Prostate gland (tissue), 2 donors: ENCODE measurements around the gene AIP. TPM values are rescaled to one million over a fixed set of nuclear protein-coding genes. Genes with fewer than 3 reads are reported as not detected.

Experiments
- DNase-seq: peaks from one replicate; pipeline ENCODE4 v3.0.0-alpha.2; 2019; ENCODE audit warnings: low spot score
- H3K27ac ChIP-seq, 2 donors: fragments of 200-600 bp; sonication (generic); 2 replicates each; pipeline ENCODE4 v1.5.1; 2017 to 2019
- H3K27me3 ChIP-seq: fragments of 200-600 bp; sonication (generic); replicated peaks from 2 replicates; pipeline ENCODE4 v1.5.1; 2019; ENCODE audit not compliant: insufficient read depth
- H3K36me3 ChIP-seq, 2 donors: fragments of 200-600 bp; sonication (generic); 1 replicate in 1 of 2; 2 replicates in 1 of 2; pipeline versions ENCODE4 v1.5.1 to v1.8.1; 2017 to 2019
- H3K4me1 ChIP-seq: fragments of 200-600 bp; sonication (generic); replicated peaks from 2 replicates; pipeline ENCODE4 v1.5.1; 2019
- H3K4me3 ChIP-seq, 2 donors: fragments of 200-600 bp; sonication (generic); 2 replicates each; pipeline ENCODE4 v1.5.1; 2017 to 2019
- H3K9me3 ChIP-seq: fragments of 200-600 bp; sonication (generic); 2 replicates; pipeline ENCODE4 v1.5.1; 2017
- CTCF ChIP-seq, 4 experiments: fragments of 200-600 bp in 2 of 4; fragments of 450-650 bp in 2 of 4; sonication (generic) in 2 of 4; IDR thresholded peaks; 1 replicate in 3 of 4; 2 replicates in 1 of 4; pipeline ENCODE4 v1.5.1; 2016 to 2019; ENCODE audit warnings: antibody characterized with exemption in 4 of 4, mild to moderate bottlenecking in 2 of 4, moderate library complexity in 2 of 4
- POLR2A ChIP-seq: fragments of 450-650 bp; IDR thresholded peaks from one replicate; pipeline ENCODE4 v1.6.1; 2016; ENCODE audit warnings: antibody characterized with exemption, mild to moderate bottlenecking
- POLR2AphosphoS5 ChIP-seq: sonication (generic); formaldehyde crosslinking; IDR thresholded peaks from one replicate; pipeline ENCODE4 v1.6.1; 2017; ENCODE audit warnings: antibody characterized with exemption
- WGBS: methylation state at CpG from one replicate; pipeline ENCODE4 v1.1.5; 2018; 5-methylcytosine and 5-hydroxymethylcytosine counted together
- intact Hi-C: fragments of 100-400 bp; cut with DNase I; formaldehyde crosslinking; loops from one replicate; pipeline ENCODE4 v1.14.2; 2022
- total RNA-seq, 2 donors: library from RNA; depleted of rRNA; stranded (reverse); fragments of >200 nt; gene quantifications; one replicate each; pipeline ENCODE4 v1.1.0, GENCODE V29; 2016

Gene AIP
- total RNA-seq, 2 donors from 2014 or later = 63.7 to 93.7 TPM

- WGBS = 88% methylated on average over 21 of the region's 21 CpGs
- H3K4me1 ChIP-seq = no peaks in the 10 kb centered on the region
- no peaks in the 10 kb centered on the region for H3K36me3 ChIP-seq
- TF ChIP-seq POLR2A (no peak), CTCF (IDR thresholded peaks at IDR 0.05) (no peak), POLR2AphosphoS5 (no peak)
- intact Hi-C loops = no loop called here
- DNase-seq = no peak
- H3K9me3 ChIP-seq = no peaks in the 10 kb centered on the region
- no peak overlapping the region for H3K27ac ChIP-seq
- no peak overlapping the region for H3K4me3 ChIP-seq
- H3K27me3 ChIP-seq = no peaks in the 10 kb centered on the region
These were observed 28.8 kb upstream of the AIP start for GRCh38 chr11:67453816-67454732.

GRCh38 chr11:67455054-67455453, 27.8 kb upstream of the AIP start, which contains the start of gene CABP4:
CABP4 (plus strand) TSS chr11:67455354; CDS start chr11:67455424, 70 bp downstream.
- H3K36me3 ChIP-seq = no peaks in the 10 kb centered on the region
- WGBS = 92% methylated on average over 3 of the region's 3 CpGs
- TF ChIP-seq CTCF (IDR thresholded peaks at IDR 0.05) (no peak), POLR2AphosphoS5 (no peak), POLR2A (no peak)
- H3K9me3 ChIP-seq = no peaks in the 10 kb centered on the region
- no peaks in the 10 kb centered on the region for H3K4me1 ChIP-seq
- H3K4me3 ChIP-seq = no peak within 1 kb of the TSS
- intact Hi-C loops = no loop called here
- no peaks in the 10 kb centered on the region for H3K27me3 ChIP-seq
- no peak within 1 kb of the TSS for H3K27ac ChIP-seq
- DNase-seq = no peak

- H3K36me3 ChIP-seq = no peaks in the 10 kb centered on the region
- no peaks in the 10 kb centered on the region for H3K4me1 ChIP-seq
- TF ChIP-seq CTCF (IDR thresholded peaks at IDR 0.05) = no peak
- no peak for TF ChIP-seq POLR2AphosphoS5
- TF ChIP-seq POLR2A = no peak
- H3K4me3 ChIP-seq = no peak overlapping the region
- H3K27me3 ChIP-seq = no peaks in the 10 kb centered on the region
- H3K9me3 ChIP-seq = no peaks in the 10 kb centered on the region
- DNase-seq = no peak
- H3K27ac ChIP-seq = no peak overlapping the region
- intact Hi-C loops = no loop called here
- 74% methylated on average over 22 of the region's 25 CpGs for WGBS
These were observed 26.6 kb upstream of the AIP start for GRCh38 chr11:67456068-67456705.

- H3K4me1 ChIP-seq = no peaks in the 10 kb centered on the region
- no peak overlapping the region for H3K27ac ChIP-seq
- no peaks in the 10 kb centered on the region for H3K27me3 ChIP-seq
- DNase-seq = no peak
- no peaks in the 10 kb centered on the region for H3K9me3 ChIP-seq
- TF ChIP-seq CTCF (IDR thresholded peaks at IDR 0.05) (no peak), POLR2AphosphoS5 (no peak), POLR2A (no peak)
- intact Hi-C loops = no loop called here
- H3K36me3 ChIP-seq = no peaks in the 10 kb centered on the region
- 95% methylated on average over 11 of the region's 12 CpGs for WGBS
- no peak overlapping the region for H3K4me3 ChIP-seq
These were observed 25.4 kb upstream of the AIP start for GRCh38 chr11:67457453-67457852.
